Measurements from ENCODE around the gene NFE2L2. TPM values are rescaled to one million over a fixed set of nuclear protein-coding genes. Genes with fewer than 3 reads are reported as not detected.

Gene NFE2L2
- total and polyA plus RNA-seq, 9 of the 15 experiments (the other 6 are each of a cell fraction or from before 2014, with no cell fraction given) = 29.3 to 120 (median 59.3) TPM

GRCh38 chr2:177212106-177212890 is 52.2 kb downstream of the NFE2L2 start, which contains the start of gene HNRNPA3 (continued):
- TF ChIP-seq POU5F1 (IDR thresholded peaks at IDR 0.05; ENCODE audit: borderline replicate concordance, low read depth, low read length, partially characterized antibody) = no peak
- peak; percentile 92 for TF ChIP-seq ATF7 (IDR thresholded peaks at IDR 0.05)
- 0 out of 2 replicates have a peak, but pooled peaks have one; percentile 34 for TF ChIP-seq MTA2 (IDR thresholded peaks at IDR 0.05; ENCODE audit: low read depth)
- peak; percentile 92 for TF ChIP-seq NKRF (IDR thresholded peaks at IDR 0.05; ENCODE audit: borderline replicate concordance)
- TF ChIP-seq KLF16 (IDR thresholded peaks at IDR 0.05) = no peak
- TF ChIP-seq ARID4B (CRISPR knock-in tag; IDR thresholded peaks at IDR 0.05) = no peak
- TF ChIP-seq ZNF124 (CRISPR knock-in tag; IDR thresholded peaks at IDR 0.05) = no peak
- TF ChIP-seq GTF2B (IDR thresholded peaks at IDR 0.05; ENCODE audit: extremely low read depth, insufficient read length) = peak; percentile 89
- TF ChIP-seq FOXK2 (conservative IDR thresholded peaks at IDR 0.05 in 1 of 2, IDR thresholded peaks at IDR 0.05 in 1 of 2; ENCODE audit: low read depth in 2 of 2) = peak; percentile 69 to 77; a peak in 3 of 4 replicates
- TF ChIP-seq ZNF583 (CRISPR knock-in tag; IDR thresholded peaks at IDR 0.05) = peak; percentile 31; the same call in 1 of the 2 replicates
- TF ChIP-seq NR3C1 (CRISPR knock-in tag; IDR thresholded peaks at IDR 0.05) = no peak
- TF ChIP-seq TEAD1 (CRISPR knock-in tag; IDR thresholded peaks at IDR 0.05) = peak; percentile 69 to 77; a peak in 2 of 4 replicates
- no peak for TF ChIP-seq ZNF740 (CRISPR knock-in tag; IDR thresholded peaks at IDR 0.05)
- no peak for TF ChIP-seq ZNF740 (tag; IDR thresholded peaks at IDR 0.05)
- no peak for TF ChIP-seq CBFA2T3 (IDR thresholded peaks at IDR 0.05)
- peak; percentile 95 for TF ChIP-seq BRD9 (IDR thresholded peaks at IDR 0.05; ENCODE audit: low read depth, partially characterized antibody)
- peak; percentile 36 for TF ChIP-seq RBBP5 (IDR thresholded peaks at IDR 0.05; ENCODE audit: borderline replicate concordance, insufficient read depth, low read length, poor library complexity, severe bottlenecking)
- TF ChIP-seq NCOR1 (IDR thresholded peaks at IDR 0.05) = no peak; the same call in 1 of the 2 replicates
- TF ChIP-seq DPF2 (IDR thresholded peaks at IDR 0.05) = peak; percentile 43

All from K562 (cell line).